GM13977 (cell line): ENCODE measurements around the gene XKR7.
A peak's percentile ranks its signal among the peaks of the same experiment; 100 is the strongest.

Source experiments
- DNase-seq: peaks from one replicate; pipeline ENCODE4 v3.0.0; 2012; ENCODE audit warnings: low spot score
- in situ Hi-C: fragments of 300-500 bp; cut with MboI; formaldehyde crosslinking; loops from one replicate; pipeline ENCODE4 v1.12.0; 2022; ENCODE audit warnings: low sequenced_read_pairs, low pct_unique_long_range_greater_than_20kb, mixed read lengths, inconsistent platforms; ENCODE audit not compliant: unreplicated experiment
- TF ChIP-seq, protein P1 (sequence below): IDR thresholded peaks from 2 replicates; pipeline ENCODE4 v1.5.1; 2012; ENCODE audit warnings: mild to moderate bottlenecking, control low read depth; ENCODE audit not compliant: insufficient read depth; ENCODE audit errors: extremely low read depth, missing control alignments

XKR7 gene

DNA sequence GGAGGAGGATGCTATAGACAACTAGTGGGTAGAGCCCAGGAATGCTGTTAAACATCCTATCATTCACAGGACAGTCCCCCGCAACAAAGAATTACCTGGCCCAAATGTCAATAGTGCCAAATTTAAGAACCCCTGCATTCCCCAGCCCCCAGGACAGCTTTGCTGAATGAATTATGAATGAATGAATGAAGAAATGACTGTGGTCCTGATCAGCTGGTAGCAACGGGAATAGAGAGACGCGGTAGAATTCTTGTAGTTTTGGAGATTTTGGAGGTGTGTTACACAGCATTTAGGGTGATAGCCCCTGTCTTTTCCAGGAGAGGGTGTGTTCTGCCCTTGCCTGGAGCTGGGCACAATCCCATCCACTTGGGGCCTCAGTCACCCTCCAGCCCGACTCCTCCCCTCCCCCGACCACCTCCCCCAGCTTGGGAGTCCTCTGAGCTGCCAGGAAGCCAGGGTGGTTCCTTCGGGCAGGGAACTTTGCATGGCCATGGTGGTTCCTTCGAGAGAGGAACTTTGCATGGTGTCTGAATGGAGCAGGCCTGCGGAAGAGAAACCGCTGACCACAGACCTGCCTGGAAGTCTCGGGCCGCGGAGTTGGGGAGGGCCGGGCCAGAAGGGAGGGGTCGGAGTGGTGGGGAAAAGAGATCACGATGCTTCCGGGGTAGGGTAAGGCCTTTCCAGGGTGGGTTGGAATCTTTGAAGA, 83.1 kb downstream of the XKR7 start:
- TF ChIP-seq, protein P1, sequence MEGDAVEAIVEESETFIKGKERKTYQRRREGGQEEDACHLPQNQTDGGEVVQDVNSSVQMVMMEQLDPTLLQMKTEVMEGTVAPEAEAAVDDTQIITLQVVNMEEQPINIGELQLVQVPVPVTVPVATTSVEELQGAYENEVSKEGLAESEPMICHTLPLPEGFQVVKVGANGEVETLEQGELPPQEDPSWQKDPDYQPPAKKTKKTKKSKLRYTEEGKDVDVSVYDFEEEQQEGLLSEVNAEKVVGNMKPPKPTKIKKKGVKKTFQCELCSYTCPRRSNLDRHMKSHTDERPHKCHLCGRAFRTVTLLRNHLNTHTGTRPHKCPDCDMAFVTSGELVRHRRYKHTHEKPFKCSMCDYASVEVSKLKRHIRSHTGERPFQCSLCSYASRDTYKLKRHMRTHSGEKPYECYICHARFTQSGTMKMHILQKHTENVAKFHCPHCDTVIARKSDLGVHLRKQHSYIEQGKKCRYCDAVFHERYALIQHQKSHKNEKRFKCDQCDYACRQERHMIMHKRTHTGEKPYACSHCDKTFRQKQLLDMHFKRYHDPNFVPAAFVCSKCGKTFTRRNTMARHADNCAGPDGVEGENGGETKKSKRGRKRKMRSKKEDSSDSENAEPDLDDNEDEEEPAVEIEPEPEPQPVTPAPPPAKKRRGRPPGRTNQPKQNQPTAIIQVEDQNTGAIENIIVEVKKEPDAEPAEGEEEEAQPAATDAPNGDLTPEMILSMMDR = no peak
- in situ Hi-C loops = no loop called here
- DNase-seq = no peak

DNA sequence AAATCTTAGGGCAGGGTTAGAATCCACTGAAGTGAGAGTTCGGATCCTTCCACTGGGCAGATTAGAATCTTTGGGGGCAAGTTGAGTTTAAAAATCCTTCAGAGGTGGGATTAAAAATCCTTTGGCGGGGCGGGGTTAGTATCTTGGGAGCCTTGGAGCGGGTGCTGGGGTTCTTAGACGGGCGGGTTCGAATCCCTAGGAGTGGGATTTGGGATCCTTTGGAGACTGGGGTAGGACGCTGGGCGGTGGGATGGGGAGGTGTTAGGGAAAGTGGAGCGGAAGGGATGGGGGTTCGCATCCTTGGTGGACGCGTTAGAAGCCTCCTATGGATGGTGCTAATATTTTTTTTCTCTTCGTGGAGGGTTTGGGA, 83.8 kb downstream of the XKR7 start:
- in situ Hi-C loops = no loop called here
- TF ChIP-seq, protein P1 = no peak
- no peak for DNase-seq

DNA sequence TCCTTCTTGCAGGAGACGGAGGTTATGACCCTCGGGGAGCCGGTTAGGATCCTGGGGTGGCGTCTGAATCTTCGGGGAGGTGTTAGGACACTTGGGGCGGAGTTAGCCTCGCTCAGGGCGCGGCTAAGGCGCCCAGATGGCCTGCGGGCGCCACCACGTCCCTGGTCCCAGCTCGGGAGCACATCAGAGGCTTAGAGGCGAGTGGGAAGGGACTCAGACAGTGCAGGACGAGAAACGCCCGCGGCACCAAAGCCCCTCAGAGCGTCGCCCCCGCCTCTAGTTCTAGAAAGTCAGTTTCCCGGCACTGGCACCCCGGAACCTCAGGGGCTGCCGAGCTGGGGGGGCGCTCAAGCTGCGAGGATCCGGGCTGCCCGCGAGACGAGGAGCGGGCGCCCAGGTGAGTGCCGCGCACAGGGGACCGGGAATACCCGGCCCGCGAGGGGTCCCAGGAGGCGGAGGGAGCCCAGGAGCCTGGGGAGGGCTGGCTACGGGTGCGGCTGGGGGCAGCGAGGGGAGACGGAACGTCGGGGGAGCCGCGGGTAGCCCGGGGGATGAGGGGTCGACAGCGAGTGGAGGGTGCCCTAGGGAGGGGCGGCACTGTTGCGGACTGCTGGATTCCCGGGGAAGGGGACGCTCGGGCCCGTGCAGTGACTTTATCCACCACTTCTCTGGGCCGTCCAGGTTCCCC, 84.3 kb downstream of the XKR7 start, which contains the start of gene HCK:
HCK (plus strand) TSS at position 153 of the 688 bp plus-strand sequence.
- DNase-seq = peak; percentile 64
- TF ChIP-seq, protein P1 = no peak
- in situ Hi-C loops = no loop called here

DNA sequence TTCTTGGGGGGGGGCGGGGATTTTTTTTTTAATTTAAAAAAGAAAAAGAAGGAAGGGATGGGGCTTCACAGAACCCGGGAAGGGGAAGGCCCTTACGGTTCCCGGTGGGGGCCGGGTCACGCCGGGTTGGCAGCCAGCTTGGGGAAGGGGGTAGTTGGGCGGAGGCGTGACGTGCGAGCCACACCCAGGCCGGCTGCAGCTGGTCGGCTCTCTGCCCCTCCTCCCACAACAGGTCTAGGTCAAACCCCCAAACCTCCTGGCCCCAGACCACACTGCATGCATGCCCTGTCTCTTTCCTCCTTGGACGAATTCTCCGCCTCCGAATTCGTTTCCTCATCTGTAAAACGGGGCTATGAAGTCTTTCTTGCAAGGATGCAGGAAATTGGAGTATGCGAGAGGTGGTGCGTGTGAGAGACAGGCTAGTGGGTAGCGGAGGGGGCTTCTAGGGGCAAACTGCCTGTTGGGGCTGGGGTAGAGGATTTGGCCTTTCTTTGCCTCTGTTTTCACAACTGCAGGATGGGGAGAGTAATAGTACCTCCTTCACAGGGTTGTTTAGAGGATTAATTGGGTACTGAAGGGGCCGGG, 84.9 kb downstream of the XKR7 start:
- in situ Hi-C loops = no loop called here
- TF ChIP-seq, protein P1 = no peak
- DNase-seq = peak; percentile 72
